Endothelial cell of umbilical vein (primary cell): Measurements from ENCODE around the gene TOP2B. TPM values are rescaled to one million over a fixed set of nuclear protein-coding genes. Genes with fewer than 3 reads are reported as not detected.

ENCODE experiments used
- BruUV-seq: library from RNA; stranded (reverse); fragments of 400-500 nt; replicated peaks from 2 replicates; lab custom pipeline; 2021; lab: Mats Ljungman, UMichigan
- CTCF ChIA-PET: fragments of 300-600, 350-600 bp; sonication (Branson Sonifier 250); formaldehyde crosslinking; loops from one replicate; lab custom pipeline; 2021; ENCODE audit warnings: antibody characterized with exemption, inconsistent platforms; lab: Charles Lee
- POLR2A ChIA-PET: fragments of 300-600, 350-600 bp; sonication (Branson Sonifier 250); formaldehyde crosslinking; loops from one replicate; lab custom pipeline; 2021; ENCODE audit warnings: antibody characterized with exemption, inconsistent platforms; lab: Charles Lee
- DNase-seq: peaks from one replicate; pipeline ENCODE4 v3.0.0-alpha.2; 2011; ENCODE audit warnings: low read depth, low spot score
- FAIRE-seq: peaks from 2 replicates; lab custom pipeline; 2011; peaks lifted over from hg19 to GRCh38; lab: Jason Lieb, UNC
- H2AFZ ChIP-seq: 2 replicates; pipeline ENCODE4 v1.6.0; 2012; ENCODE audit warnings: low read depth, low read length, control low read depth, inconsistent platforms
- H3K27ac ChIP-seq: 2 replicates; pipeline ENCODE4 v1.5.1; 2011; ENCODE audit warnings: low read depth, mild to moderate bottlenecking, control low read depth, low read length, moderate library complexity; ENCODE audit not compliant: insufficient read depth
- H3K27me3 ChIP-seq, 2 experiments: 2 replicates each; pipeline versions ENCODE4 v1.6.0 to v1.6.1; 2011; ENCODE audit warnings: low read length in 2 of 2, mixed read lengths in 1 of 2; ENCODE audit not compliant: control insufficient read depth in 2 of 2, insufficient read depth in 2 of 2
- H3K36me3 ChIP-seq, 2 experiments: 2 replicates in 1 of 2; 3 replicates in 1 of 2; pipeline ENCODE4 v1.5.1; 2011; ENCODE audit warnings: low read length in 2 of 2, mild to moderate bottlenecking in 1 of 2, moderate library complexity in 1 of 2; ENCODE audit not compliant: control insufficient read depth in 2 of 2, insufficient read depth in 2 of 2; ENCODE audit errors: extremely low read depth in 1 of 2
- H3K4me1 ChIP-seq: 3 replicates; pipeline ENCODE4 v1.5.1; 2011; ENCODE audit warnings: mild to moderate bottlenecking, low read length; ENCODE audit not compliant: control insufficient read depth, insufficient read depth; ENCODE audit errors: extremely low read depth
- H3K4me2 ChIP-seq: 2 replicates; pipeline ENCODE4 v1.6.1; 2011; ENCODE audit warnings: low read length, control low read depth, mixed read lengths; ENCODE audit not compliant: insufficient read depth
- H3K4me3 ChIP-seq, 3 experiments: fragments of 200-600 bp in 1 of 3; sonication (generic), shearing (Covaris generic) in 1 of 3; replicated peaks in 1 of 3; 2 replicates each; pipeline ENCODE4 v1.5.1; 2011 to 2016; ENCODE audit warnings: control low read depth in 3 of 3, low read length in 3 of 3, mild to moderate bottlenecking in 2 of 3, inconsistent platforms in 1 of 3, low read depth in 1 of 3, moderate library complexity in 1 of 3; ENCODE audit not compliant: insufficient read depth in 1 of 3
- H3K79me2 ChIP-seq: 2 replicates; pipeline ENCODE4 v1.6.0; 2012; ENCODE audit warnings: low read length, inconsistent platforms; ENCODE audit not compliant: control insufficient read depth, insufficient read depth
- H3K9ac ChIP-seq: replicated peaks from 2 replicates; pipeline ENCODE3; 2011; ENCODE audit warnings: low read length, control low read depth; ENCODE audit not compliant: insufficient read depth; ENCODE audit errors: extremely low read depth
- H3K9me1 ChIP-seq: replicated peaks from 3 replicates; pipeline ENCODE4 v1.6.0; 2011; ENCODE audit warnings: mild to moderate bottlenecking, low read length; ENCODE audit not compliant: control insufficient read depth, insufficient read depth; ENCODE audit errors: extremely low read depth
- H3K9me3 ChIP-seq: replicated peaks from 2 replicates; pipeline ENCODE4 v1.5.1; 2012; ENCODE audit warnings: low read length, inconsistent platforms; ENCODE audit not compliant: control insufficient read depth, insufficient read depth
- H4K20me1 ChIP-seq: replicated peaks from 2 replicates; pipeline ENCODE3; 2011; ENCODE audit warnings: mild to moderate bottlenecking, low read length; ENCODE audit not compliant: control insufficient read depth, insufficient read depth; ENCODE audit errors: extremely low read depth
- EZH2 ChIP-seq: IDR thresholded peaks from 2 replicates; pipeline ENCODE4 v1.6.1; 2012; ENCODE audit warnings: borderline replicate concordance, low read depth, mild to moderate bottlenecking, moderate library complexity, low read length, inconsistent platforms; ENCODE audit not compliant: severe bottlenecking
- FOS ChIP-seq: IDR thresholded peaks from 2 replicates; pipeline ENCODE4 v1.6.1; 2011; ENCODE audit warnings: mild to moderate bottlenecking, low read length, moderate library complexity, borderline replicate concordance; ENCODE audit not compliant: insufficient read depth
- GATA2 ChIP-seq: IDR thresholded peaks from 2 replicates; pipeline ENCODE4 v1.7.0; 2011; ENCODE audit warnings: low read depth, mild to moderate bottlenecking, moderate library complexity, mixed read lengths, low read length; ENCODE audit not compliant: insufficient read length, insufficient read depth
- JUN ChIP-seq: IDR thresholded peaks from 2 replicates; pipeline ENCODE4 v1.6.1; 2011; ENCODE audit warnings: borderline replicate concordance, low read depth; ENCODE audit not compliant: insufficient read length, insufficient read depth
- MYC ChIP-seq: IDR thresholded peaks from one replicate; pipeline ENCODE4 v1.6.1; 2011; ENCODE audit warnings: mild to moderate bottlenecking, low read depth, low read length
- POLR2A ChIP-seq: IDR thresholded peaks from 2 replicates; pipeline ENCODE4 v1.6.1; 2012; ENCODE audit warnings: low read depth, mild to moderate bottlenecking, control low read depth, low read length
- POLR2AphosphoS5 ChIP-seq: IDR thresholded peaks from 2 replicates; pipeline ENCODE4 v1.6.1; 2012; ENCODE audit warnings: low read depth, mild to moderate bottlenecking, control low read depth, low read length, moderate library complexity; ENCODE audit not compliant: insufficient read depth
- dilution Hi-C: fragments of 300-500 bp; cut with MboI; formaldehyde crosslinking; loops from one replicate; pipeline ENCODE4 v1.15.0; 2019; ENCODE audit warnings: low sequenced_read_pairs; ENCODE audit not compliant: extremely low pct_ligation_motif_present
- intact Hi-C: fragments of 100-400 bp; cut with micrococcal nuclease; formaldehyde crosslinking; loops from one replicate; pipeline ENCODE4 v1.10.0; 2022
- polyA plus RNA-seq, 4 experiments: library from polyadenylated mRNA; depleted of rRNA in 3 of 4; stranded (reverse) in 3 of 4; unstranded in 1 of 4; fragments of >200 nt; gene quantifications; 2 replicates each; pipeline versions ENCODE4 v1.2.1 to v1.2.3, GENCODE V29; 2011 to 2012; ENCODE audit warnings: missing spikeins in 1 of 4
- total RNA-seq: library from RNA; stranded (reverse); gene quantifications from 2 replicates; pipeline ENCODE4 v1.2.3, GENCODE V29; 2021
- TF ChIP-seq, protein P1 (sequence below), 2 donors: IDR thresholded peaks; 1 replicate in 1 of 2; 2 replicates in 1 of 2; pipeline ENCODE4 v1.5.1; 2011; ENCODE audit warnings: low read length in 2 of 2, mild to moderate bottlenecking in 2 of 2, moderate library complexity in 2 of 2, control low read depth in 1 of 2, inconsistent platforms in 1 of 2, low read depth in 1 of 2; ENCODE audit not compliant: insufficient read depth in 1 of 2; ENCODE audit errors: extremely low read depth in 1 of 2
- TF ChIP-seq, protein P2 (sequence below): IDR thresholded peaks from 2 replicates; pipeline ENCODE4 v1.6.1; 2011; ENCODE audit not compliant: insufficient read depth, insufficient read length

The TOP2B gene
- total and polyA plus RNA-seq, 2 donors (not counting 3 experiments of a cell fraction or from before 2014, with no cell fraction given): 20.4 to 98.9 TPM

DNA sequence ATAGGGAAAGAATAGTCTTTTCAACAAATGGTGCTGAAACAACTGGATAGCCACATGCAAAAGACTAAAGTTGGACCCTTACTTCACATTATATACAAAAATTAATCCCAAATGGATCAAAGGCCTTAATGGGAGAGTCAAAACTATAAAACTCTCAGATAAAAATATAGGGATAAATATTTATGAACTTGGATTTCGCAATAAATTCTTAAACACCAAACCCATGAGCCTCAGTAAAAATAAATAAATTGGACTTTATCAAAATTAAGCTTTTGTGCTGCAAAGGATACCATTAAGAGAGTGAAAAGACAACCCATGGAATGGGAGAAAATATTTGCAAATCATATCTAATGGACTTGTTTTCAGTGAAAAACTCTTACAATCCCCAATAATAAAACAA lies 18.7 kb upstream of the TOP2B start:
- Histone ChIP-seq H3K9me1 (no peaks in the 10 kb centered on the region), H3K4me1 (peaks cover 6% of the 10 kb centered on the region), H4K20me1 (no peaks in the 10 kb centered on the region), H3K79me2 (no peaks in the 10 kb centered on the region), H3K4me3 (no peak overlapping the region), H3K36me3 (no peaks in the 10 kb centered on the region), H3K9me3 (no peaks in the 10 kb centered on the region), H3K9ac (no peak overlapping the region), H3K27me3 (no peaks in the 10 kb centered on the region), H3K27ac (no peak overlapping the region), H3K4me2 (no peak overlapping the region), H2AFZ (no peak overlapping the region)
- dilution Hi-C loops (no loop called here), intact Hi-C loops (no loop called here)
- no TSS peak for BruUV-seq
- CTCF ChIA-PET: no interaction called here
- POLR2A ChIA-PET: no interaction called here
- DNase-seq: no peak
- FAIRE-seq: no peak
- TF ChIP-seq, protein P1, sequence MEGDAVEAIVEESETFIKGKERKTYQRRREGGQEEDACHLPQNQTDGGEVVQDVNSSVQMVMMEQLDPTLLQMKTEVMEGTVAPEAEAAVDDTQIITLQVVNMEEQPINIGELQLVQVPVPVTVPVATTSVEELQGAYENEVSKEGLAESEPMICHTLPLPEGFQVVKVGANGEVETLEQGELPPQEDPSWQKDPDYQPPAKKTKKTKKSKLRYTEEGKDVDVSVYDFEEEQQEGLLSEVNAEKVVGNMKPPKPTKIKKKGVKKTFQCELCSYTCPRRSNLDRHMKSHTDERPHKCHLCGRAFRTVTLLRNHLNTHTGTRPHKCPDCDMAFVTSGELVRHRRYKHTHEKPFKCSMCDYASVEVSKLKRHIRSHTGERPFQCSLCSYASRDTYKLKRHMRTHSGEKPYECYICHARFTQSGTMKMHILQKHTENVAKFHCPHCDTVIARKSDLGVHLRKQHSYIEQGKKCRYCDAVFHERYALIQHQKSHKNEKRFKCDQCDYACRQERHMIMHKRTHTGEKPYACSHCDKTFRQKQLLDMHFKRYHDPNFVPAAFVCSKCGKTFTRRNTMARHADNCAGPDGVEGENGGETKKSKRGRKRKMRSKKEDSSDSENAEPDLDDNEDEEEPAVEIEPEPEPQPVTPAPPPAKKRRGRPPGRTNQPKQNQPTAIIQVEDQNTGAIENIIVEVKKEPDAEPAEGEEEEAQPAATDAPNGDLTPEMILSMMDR (IDR thresholded peaks at IDR 0.05; ENCODE audit: extremely low read depth in 1 of 2, insufficient read depth in 1 of 2, low read depth in 1 of 2, low read length in 2 of 2): no peak
- TF ChIP-seq EZH2 (no peak), GATA2 (no peak), JUN (no peak), FOS (no peak), POLR2A (no peak), MYC (no peak), POLR2AphosphoS5 (no peak)
- TF ChIP-seq, protein P2, sequence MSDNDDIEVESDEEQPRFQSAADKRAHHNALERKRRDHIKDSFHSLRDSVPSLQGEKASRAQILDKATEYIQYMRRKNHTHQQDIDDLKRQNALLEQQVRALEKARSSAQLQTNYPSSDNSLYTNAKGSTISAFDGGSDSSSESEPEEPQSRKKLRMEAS: no peak
